Breast epithelium (tissue), 3 donors: ENCODE data around the gene DCX.

Source experiments
- POLR2A ChIP-seq: fragments of 450-650 bp; IDR thresholded peaks from one replicate; pipeline ENCODE4 v1.6.1; 2016; ENCODE audit warnings: antibody characterized with exemption, mild to moderate bottlenecking, moderate library complexity
- TF ChIP-seq, protein P1 (sequence below), 3 donors: fragments of 450-650 bp; IDR thresholded peaks; one replicate each; pipeline ENCODE4 v1.5.1; 2016 to 2017; ENCODE audit warnings: antibody characterized with exemption in 3 of 3, mild to moderate bottlenecking in 3 of 3, moderate library complexity in 3 of 3

DNA sequence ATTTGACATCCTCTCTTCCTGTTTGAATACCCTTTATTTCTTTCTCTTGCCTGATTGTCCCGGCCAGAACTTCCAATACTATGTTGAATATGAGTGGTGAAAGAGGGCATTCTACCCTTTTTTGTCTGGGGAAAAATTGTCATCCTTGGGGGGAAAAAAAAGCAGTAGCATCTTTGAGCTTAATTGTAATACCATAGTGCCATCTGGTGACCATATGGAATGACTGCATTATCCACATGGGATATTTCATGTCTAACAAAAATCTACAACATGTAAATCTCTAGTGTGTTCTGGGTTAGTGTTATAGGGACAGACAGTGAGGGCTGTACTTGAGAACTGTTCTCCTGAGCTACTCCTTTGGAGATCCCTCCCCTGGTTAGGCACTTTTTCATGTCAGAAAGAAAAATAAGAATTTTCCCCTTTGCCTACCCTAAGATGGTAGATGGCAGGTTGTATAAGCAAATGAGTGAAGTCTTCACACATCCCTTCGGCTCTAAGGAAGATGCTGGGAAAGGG lies 167.7 kb downstream of the DCX start:
- TF ChIP-seq, protein P1, sequence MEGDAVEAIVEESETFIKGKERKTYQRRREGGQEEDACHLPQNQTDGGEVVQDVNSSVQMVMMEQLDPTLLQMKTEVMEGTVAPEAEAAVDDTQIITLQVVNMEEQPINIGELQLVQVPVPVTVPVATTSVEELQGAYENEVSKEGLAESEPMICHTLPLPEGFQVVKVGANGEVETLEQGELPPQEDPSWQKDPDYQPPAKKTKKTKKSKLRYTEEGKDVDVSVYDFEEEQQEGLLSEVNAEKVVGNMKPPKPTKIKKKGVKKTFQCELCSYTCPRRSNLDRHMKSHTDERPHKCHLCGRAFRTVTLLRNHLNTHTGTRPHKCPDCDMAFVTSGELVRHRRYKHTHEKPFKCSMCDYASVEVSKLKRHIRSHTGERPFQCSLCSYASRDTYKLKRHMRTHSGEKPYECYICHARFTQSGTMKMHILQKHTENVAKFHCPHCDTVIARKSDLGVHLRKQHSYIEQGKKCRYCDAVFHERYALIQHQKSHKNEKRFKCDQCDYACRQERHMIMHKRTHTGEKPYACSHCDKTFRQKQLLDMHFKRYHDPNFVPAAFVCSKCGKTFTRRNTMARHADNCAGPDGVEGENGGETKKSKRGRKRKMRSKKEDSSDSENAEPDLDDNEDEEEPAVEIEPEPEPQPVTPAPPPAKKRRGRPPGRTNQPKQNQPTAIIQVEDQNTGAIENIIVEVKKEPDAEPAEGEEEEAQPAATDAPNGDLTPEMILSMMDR (IDR thresholded peaks at IDR 0.05), result peak in 2 of 3 donors; percentile 24 to 47
- no peak for TF ChIP-seq POLR2A
